K562 (cell line): Measurements from ENCODE around the gene TNPO3. TPM values are rescaled to one million over a fixed set of nuclear protein-coding genes. Genes with fewer than 3 reads are reported as not detected.

Source experiments
- ARID3B ChIP-seq: fragments of 250-450 bp; sonication (Bioruptor Pico); IDR thresholded peaks from 2 replicates; pipeline ENCODE4 v1.4.0; 2020; ENCODE audit warnings: borderline replicate concordance
- CHAMP1 ChIP-seq: fragments of 450-650 bp; IDR thresholded peaks from 2 replicates; pipeline ENCODE4 v1.6.1; 2016; ENCODE audit warnings: mild to moderate bottlenecking
- FOXA3 ChIP-seq, 2 experiments: fragments of 450-650 bp in 1 of 2; sonication (generic) in 1 of 2; formaldehyde crosslinking; IDR thresholded peaks in 1 of 2; conservative IDR thresholded peaks in 1 of 2; 2 replicates each; pipeline versions ENCODE4 v1.4.0 to v1.8.0; 2020 to 2022; ENCODE audit warnings: mild to moderate bottlenecking in 2 of 2, missing genetic modification reagents in 1 of 2
- GATAD2A ChIP-seq: fragments of 450-650 bp; IDR thresholded peaks from 2 replicates; pipeline ENCODE4 v1.6.1; 2017
- KLF6 ChIP-seq: fragments of 250-450 bp; sonication (Bioruptor Pico); IDR thresholded peaks from 2 replicates; pipeline ENCODE4 v1.4.0; 2020; ENCODE audit warnings: mild to moderate bottlenecking, moderate library complexity, borderline replicate concordance
- POLR2A ChIP-seq: fragments of 450-650 bp; conservative IDR thresholded peaks from 2 replicates; pipeline ENCODE4 v1.6.1; 2016
- THRAP3 ChIP-seq: fragments of 450-650 bp; IDR thresholded peaks from 2 replicates; pipeline ENCODE4 v1.6.1; 2016; ENCODE audit warnings: mild to moderate bottlenecking, inconsistent platforms, borderline replicate concordance
- ZBTB26 ChIP-seq: fragments of 450-650 bp; formaldehyde crosslinking; IDR thresholded peaks from 2 replicates; pipeline ENCODE4 v1.4.0; 2022; ENCODE audit warnings: missing genetic modification characterization
- ZNF197 ChIP-seq: fragments of 200-800 bp; sonication (Bioruptor generic); IDR thresholded peaks from 2 replicates; pipeline ENCODE4 v1.6.1; 2016; ENCODE audit warnings: low read depth, missing genetic modification characterization, missing compliant biosample characterization
- ZNF384 ChIP-seq: IDR thresholded peaks from 2 replicates; pipeline ENCODE4 v1.6.1; 2012; ENCODE audit warnings: low read depth, low read length, improper control_type of control experiment
- ZSCAN29 ChIP-seq: fragments of 450-650 bp; IDR thresholded peaks from 2 replicates; pipeline ENCODE4 v1.6.1; 2017
- polyA plus RNA-seq, 8 experiments: library from polyadenylated mRNA; depleted of rRNA in 4 of 8; stranded (reverse) in 5 of 8; unstranded in 3 of 8; fragments of >200 nt; fragmentation: Nextera tagmentation in 2 of 8; fragmentation: Illumina TruSeq in 1 of 8; extraction: Ambion mirVana in 2 of 8; extraction: Trizol in 1 of 8; gene quantifications; 2 replicates each; pipeline versions ENCODE4 v1.2.1 to v1.2.3, GENCODE V29; 2011 to 2014; ENCODE audit warnings: inconsistent platforms in 1 of 8, missing spikeins in 1 of 8
- total RNA-seq, 7 experiments: library from RNA; depleted of rRNA in 6 of 7; stranded (reverse); fragments of >200 nt in 6 of 7; fragmentation: Illumina TruSeq in 2 of 7; extraction: Trizol in 2 of 7; gene quantifications; 2 replicates each; pipeline versions ENCODE4 v1.2.1 to v1.2.3, GENCODE V29; 2011 to 2021; ENCODE audit warnings: low replicate concordance in 1 of 7
- TF ChIP-seq, protein P1 (sequence below): fragments of 250-450 bp; sonication (Bioruptor Pico); IDR thresholded peaks from 2 replicates; pipeline ENCODE4 v1.4.0; 2020; ENCODE audit warnings: mild to moderate bottlenecking, moderate library complexity, borderline replicate concordance
- TF ChIP-seq, protein P2 (sequence below): sonication (generic); formaldehyde crosslinking; IDR thresholded peaks from 2 replicates; pipeline ENCODE4 v1.8.0; 2023; ENCODE audit warnings: mild to moderate bottlenecking, missing genetic modification reagents
- TF ChIP-seq, protein P3 (sequence below): sonication (generic); formaldehyde crosslinking; IDR thresholded peaks from 2 replicates; pipeline ENCODE4 v1.8.1; 2022; ENCODE audit warnings: missing genetic modification reagents

Gene TNPO3
- total and polyA plus RNA-seq, 9 of the 15 experiments (the other 6 are each of a cell fraction or from before 2014, with no cell fraction given) = 35.8 to 125 (median 110) TPM

GRCh38 chr7:129067943-129068548 lies 13.1 kb upstream of the TNPO3 start (continued):
- TF ChIP-seq, protein P1, sequence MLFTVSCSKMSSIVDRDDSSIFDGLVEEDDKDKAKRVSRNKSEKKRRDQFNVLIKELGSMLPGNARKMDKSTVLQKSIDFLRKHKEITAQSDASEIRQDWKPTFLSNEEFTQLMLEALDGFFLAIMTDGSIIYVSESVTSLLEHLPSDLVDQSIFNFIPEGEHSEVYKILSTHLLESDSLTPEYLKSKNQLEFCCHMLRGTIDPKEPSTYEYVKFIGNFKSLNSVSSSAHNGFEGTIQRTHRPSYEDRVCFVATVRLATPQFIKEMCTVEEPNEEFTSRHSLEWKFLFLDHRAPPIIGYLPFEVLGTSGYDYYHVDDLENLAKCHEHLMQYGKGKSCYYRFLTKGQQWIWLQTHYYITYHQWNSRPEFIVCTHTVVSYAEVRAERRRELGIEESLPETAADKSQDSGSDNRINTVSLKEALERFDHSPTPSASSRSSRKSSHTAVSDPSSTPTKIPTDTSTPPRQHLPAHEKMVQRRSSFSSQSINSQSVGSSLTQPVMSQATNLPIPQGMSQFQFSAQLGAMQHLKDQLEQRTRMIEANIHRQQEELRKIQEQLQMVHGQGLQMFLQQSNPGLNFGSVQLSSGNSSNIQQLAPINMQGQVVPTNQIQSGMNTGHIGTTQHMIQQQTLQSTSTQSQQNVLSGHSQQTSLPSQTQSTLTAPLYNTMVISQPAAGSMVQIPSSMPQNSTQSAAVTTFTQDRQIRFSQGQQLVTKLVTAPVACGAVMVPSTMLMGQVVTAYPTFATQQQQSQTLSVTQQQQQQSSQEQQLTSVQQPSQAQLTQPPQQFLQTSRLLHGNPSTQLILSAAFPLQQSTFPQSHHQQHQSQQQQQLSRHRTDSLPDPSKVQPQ (CRISPR knock-in tag) = no peak
- TF ChIP-seq ZNF384 (peak; percentile 22; the same call in 1 of the 2 replicates), KLF6 (CRISPR knock-in tag) (no peak), CHAMP1 (no peak), THRAP3 (no peak), ZBTB26 (CRISPR knock-in tag) (no peak), ZNF197 (CRISPR knock-in tag) (no peak), POLR2A (no peak), ZSCAN29 (no peak), FOXA3 (CRISPR knock-in tag; conservative IDR thresholded peaks at IDR 0.05 in 1 of 2, IDR thresholded peaks at IDR 0.05 in 1 of 2) (no peak), ARID3B (CRISPR knock-in tag) (no peak), GATAD2A (no peak)
- TF ChIP-seq, protein P2, sequence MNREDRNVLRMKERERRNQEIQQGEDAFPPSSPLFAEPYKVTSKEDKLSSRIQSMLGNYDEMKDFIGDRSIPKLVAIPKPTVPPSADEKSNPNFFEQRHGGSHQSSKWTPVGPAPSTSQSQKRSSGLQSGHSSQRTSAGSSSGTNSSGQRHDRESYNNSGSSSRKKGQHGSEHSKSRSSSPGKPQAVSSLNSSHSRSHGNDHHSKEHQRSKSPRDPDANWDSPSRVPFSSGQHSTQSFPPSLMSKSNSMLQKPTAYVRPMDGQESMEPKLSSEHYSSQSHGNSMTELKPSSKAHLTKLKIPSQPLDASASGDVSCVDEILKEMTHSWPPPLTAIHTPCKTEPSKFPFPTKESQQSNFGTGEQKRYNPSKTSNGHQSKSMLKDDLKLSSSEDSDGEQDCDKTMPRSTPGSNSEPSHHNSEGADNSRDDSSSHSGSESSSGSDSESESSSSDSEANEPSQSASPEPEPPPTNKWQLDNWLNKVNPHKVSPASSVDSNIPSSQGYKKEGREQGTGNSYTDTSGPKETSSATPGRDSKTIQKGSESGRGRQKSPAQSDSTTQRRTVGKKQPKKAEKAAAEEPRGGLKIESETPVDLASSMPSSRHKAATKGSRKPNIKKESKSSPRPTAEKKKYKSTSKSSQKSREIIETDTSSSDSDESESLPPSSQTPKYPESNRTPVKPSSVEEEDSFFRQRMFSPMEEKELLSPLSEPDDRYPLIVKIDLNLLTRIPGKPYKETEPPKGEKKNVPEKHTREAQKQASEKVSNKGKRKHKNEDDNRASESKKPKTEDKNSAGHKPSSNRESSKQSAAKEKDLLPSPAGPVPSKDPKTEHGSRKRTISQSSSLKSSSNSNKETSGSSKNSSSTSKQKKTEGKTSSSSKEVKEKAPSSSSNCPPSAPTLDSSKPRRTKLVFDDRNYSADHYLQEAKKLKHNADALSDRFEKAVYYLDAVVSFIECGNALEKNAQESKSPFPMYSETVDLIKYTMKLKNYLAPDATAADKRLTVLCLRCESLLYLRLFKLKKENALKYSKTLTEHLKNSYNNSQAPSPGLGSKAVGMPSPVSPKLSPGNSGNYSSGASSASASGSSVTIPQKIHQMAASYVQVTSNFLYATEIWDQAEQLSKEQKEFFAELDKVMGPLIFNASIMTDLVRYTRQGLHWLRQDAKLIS (CRISPR knock-in tag) = 0 out of 2 replicates have a peak, but pooled peaks have one; percentile 0
- TF ChIP-seq, protein P3, sequence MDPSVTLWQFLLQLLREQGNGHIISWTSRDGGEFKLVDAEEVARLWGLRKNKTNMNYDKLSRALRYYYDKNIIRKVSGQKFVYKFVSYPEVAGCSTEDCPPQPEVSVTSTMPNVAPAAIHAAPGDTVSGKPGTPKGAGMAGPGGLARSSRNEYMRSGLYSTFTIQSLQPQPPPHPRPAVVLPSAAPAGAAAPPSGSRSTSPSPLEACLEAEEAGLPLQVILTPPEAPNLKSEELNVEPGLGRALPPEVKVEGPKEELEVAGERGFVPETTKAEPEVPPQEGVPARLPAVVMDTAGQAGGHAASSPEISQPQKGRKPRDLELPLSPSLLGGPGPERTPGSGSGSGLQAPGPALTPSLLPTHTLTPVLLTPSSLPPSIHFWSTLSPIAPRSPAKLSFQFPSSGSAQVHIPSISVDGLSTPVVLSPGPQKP (CRISPR knock-in tag) = no peak
